NT2/D1 (cell line): Measurements from ENCODE around the gene KIF22.
"Not testable (repeated sequence)": the region's sequence is repeated elsewhere in the genome, so short reads cannot be mapped to it uniquely, and the experiment has no call there.

ENCODE experiments used
- DNase-seq: peaks from one replicate; pipeline ENCODE4 v3.0.0-alpha.2; 2011; ENCODE audit warnings: low read depth, low spot score
- H3K27me3 ChIP-seq: 2 replicates; pipeline ENCODE4 v1.6.0; 2011; ENCODE audit warnings: mild to moderate bottlenecking; ENCODE audit not compliant: insufficient read length, insufficient read depth
- H3K36me3 ChIP-seq: 2 replicates; pipeline ENCODE4 v1.6.1; 2011; ENCODE audit warnings: mild to moderate bottlenecking, low read length, mixed read lengths; ENCODE audit not compliant: insufficient read depth, insufficient read length
- H3K4me1 ChIP-seq: 2 replicates; pipeline ENCODE4 v1.5.1; 2011; ENCODE audit not compliant: insufficient read depth, insufficient read length
- H3K4me3 ChIP-seq: 2 replicates; pipeline ENCODE4 v1.5.1; 2011; ENCODE audit warnings: low read depth; ENCODE audit not compliant: insufficient read length
- H3K9ac ChIP-seq: 2 replicates; pipeline ENCODE4 v1.6.0; 2011; ENCODE audit warnings: low read depth; ENCODE audit not compliant: insufficient read length
- H3K9me3 ChIP-seq: 2 replicates; pipeline ENCODE4 v1.5.1; 2011; ENCODE audit warnings: mild to moderate bottlenecking, low read length; ENCODE audit not compliant: insufficient read depth
- SUZ12 ChIP-seq: IDR thresholded peaks from 2 replicates; pipeline ENCODE4 v1.6.1; 2011; ENCODE audit not compliant: insufficient read length, insufficient read depth; ENCODE audit errors: extremely low read depth
- YY1 ChIP-seq: IDR thresholded peaks from 2 replicates; pipeline ENCODE4 v1.6.1; 2011; ENCODE audit not compliant: insufficient read length, insufficient read depth
- ZNF274 ChIP-seq: IDR thresholded peaks from 2 replicates; pipeline ENCODE4 v1.6.1; 2011; ENCODE audit warnings: mild to moderate bottlenecking, low read depth, low read length

KIF22 gene

GRCh38 chr16:29790183-29790948 lies at the start of gene KIF22:
Gene KIF22 (plus strand): TSS chr16:29790751. CDS start chr16:29790760, 9 bp downstream.
- no peak for TF ChIP-seq SUZ12
- TF ChIP-seq YY1, result peak; percentile 76
- Histone ChIP-seq H3K4me3 (peak within 1 kb of the TSS; percentile 97), H3K36me3 (peaks cover 33% of the 10 kb centered on the region), H3K9ac (peak within 1 kb of the TSS; percentile 98), H3K4me1 (peaks cover 3% of the 10 kb centered on the region), H3K27me3 (peaks cover 3% of the 10 kb centered on the region), H3K9me3 (no peaks in the 10 kb centered on the region)
- DNase-seq, result peak; percentile 98

- Histone ChIP-seq H3K4me1 (peaks cover 10% of the 10 kb centered on the region), H3K27me3 (no peaks in the 10 kb centered on the region), H3K9me3 (peaks cover 14% of the 10 kb centered on the region; the same call in 1 of the 2 replicates), H3K9ac (no peak overlapping the region), H3K4me3 (no peak overlapping the region), H3K36me3 (peaks cover 9% of the 10 kb centered on the region)
- DNase-seq, result no peak
- TF ChIP-seq YY1, result no peak
- TF ChIP-seq SUZ12, result no peak
- TF ChIP-seq ZNF274, result no peak
Observed at GRCh38 chr16:29742683-29743275, 47.8 kb upstream of the KIF22 start.

- no peak overlapping the region for H3K4me3 ChIP-seq
- H3K27me3 ChIP-seq, result no peaks in the 10 kb centered on the region
- H3K9me3 ChIP-seq, result peaks cover 20% of the 10 kb centered on the region; the same call in 1 of the 2 replicates
- no peak for DNase-seq
- peaks cover 8% of the 10 kb centered on the region for H3K36me3 ChIP-seq
- H3K4me1 ChIP-seq, result peaks cover 10% of the 10 kb centered on the region
- TF ChIP-seq YY1, result no peak
- no peak overlapping the region for H3K9ac ChIP-seq
Observed at GRCh38 chr16:29743475-29743826, 47.1 kb upstream of the KIF22 start.

- H3K27me3 ChIP-seq, result no peaks in the 10 kb centered on the region
- DNase-seq, result no peak
- H3K4me1 ChIP-seq, result peaks cover 10% of the 10 kb centered on the region
- no peak for TF ChIP-seq YY1
- TF ChIP-seq ZNF274, result no peak
- no peak for TF ChIP-seq SUZ12
- peak overlapping the region; percentile 26 for H3K9ac ChIP-seq
- H3K4me3 ChIP-seq, result no peak overlapping the region
- H3K9me3 ChIP-seq, result peaks cover 26% of the 10 kb centered on the region; the same call in 1 of the 2 replicates
- H3K36me3 ChIP-seq, result peaks cover 8% of the 10 kb centered on the region
Observed at GRCh38 chr16:29743827-29744531, 46.6 kb upstream of the KIF22 start.

GRCh38 chr16:29744541-29745101 lies 45.9 kb upstream of the KIF22 start:
- Histone ChIP-seq H3K9me3 (peaks cover 27% of the 10 kb centered on the region; the same call in 1 of the 2 replicates), H3K36me3 (peaks cover 8% of the 10 kb centered on the region), H3K4me1 (peaks cover 10% of the 10 kb centered on the region), H3K27me3 (no peaks in the 10 kb centered on the region), H3K9ac (no peak overlapping the region), H3K4me3 (no peak overlapping the region)
- DNase-seq, result no peak
- no peak for TF ChIP-seq ZNF274

GRCh38 chr16:29745121-29745852 lies 45.3 kb upstream of the KIF22 start:
- DNase-seq, result no peak
- peaks cover 8% of the 10 kb centered on the region for H3K36me3 ChIP-seq
- H3K9ac ChIP-seq, result no peak overlapping the region
- TF ChIP-seq SUZ12 (no peak), ZNF274 (no peak), YY1 (no peak)
- H3K27me3 ChIP-seq, result no peaks in the 10 kb centered on the region
- peaks cover 27% of the 10 kb centered on the region; the same call in 1 of the 2 replicates for H3K9me3 ChIP-seq
- H3K4me1 ChIP-seq, result peaks cover 10% of the 10 kb centered on the region
- no peak overlapping the region for H3K4me3 ChIP-seq

GRCh38 chr16:29745853-29746345 lies 44.7 kb upstream of the KIF22 start, which contains the start of gene C16orf54:
Gene C16orf54 (minus strand): TSS chr16:29745990. CDS start chr16:29744951, 1,039 bp downstream.
- DNase-seq, result no peak
- no peaks in the 10 kb centered on the region for H3K27me3 ChIP-seq
- H3K4me1 ChIP-seq, result peaks cover 10% of the 10 kb centered on the region
- H3K4me3 ChIP-seq, result no peak within 1 kb of the TSS
- TF ChIP-seq SUZ12, result no peak
- TF ChIP-seq ZNF274, result no peak
- TF ChIP-seq YY1, result no peak
- peaks cover 27% of the 10 kb centered on the region; the same call in 1 of the 2 replicates for H3K9me3 ChIP-seq
- H3K9ac ChIP-seq, result peak within 1 kb of the TSS; percentile 32
- H3K36me3 ChIP-seq, result peaks cover 8% of the 10 kb centered on the region

GRCh38 chr16:29746518-29746917 lies 44.0 kb upstream of the KIF22 start:
- not testable (repeated sequence) for H3K27me3 ChIP-seq, H3K36me3 ChIP-seq, H3K4me3 ChIP-seq, DNase-seq, H3K9ac ChIP-seq
- H3K9me3 ChIP-seq, result peaks cover 27% of the 10 kb centered on the region; the same call in 1 of the 2 replicates
- peaks cover 10% of the 10 kb centered on the region for H3K4me1 ChIP-seq
